Erythroblast (primary cell): Measurements from ENCODE around the gene SLC10A6.
A peak's percentile ranks its signal among the peaks of the same experiment; 100 is the strongest.
"Not testable (repeated sequence)": the region's sequence is repeated elsewhere in the genome, so short reads cannot be mapped to it uniquely, and the experiment has no call there.

Experiments used
- DNase-seq, 2 experiments: peaks; one replicate each; lab custom pipeline; 2025; lab: John Stamatoyannopoulos, UW
- GATA1 ChIP-seq: IDR thresholded peaks from 2 replicates; pipeline ENCODE4 v1.6.1; 2011; ENCODE audit warnings: low read depth, mild to moderate bottlenecking, control low read depth, low read length, moderate library complexity
- POLR2A ChIP-seq: IDR thresholded peaks from 2 replicates; pipeline ENCODE4 v1.6.1; 2011; ENCODE audit warnings: mild to moderate bottlenecking, low read length

Gene SLC10A6

GRCh38 chr4:86848732-86849619 is at the start of gene SLC10A6:
Gene SLC10A6 (minus strand): TSS chr4:86849384. CDS start chr4:86849115, 269 bp downstream.
- TF ChIP-seq POLR2A = no peak
- no peak for TF ChIP-seq GATA1
- DNase-seq = no peak

- peak; percentile 48 to 69 for DNase-seq
- TF ChIP-seq GATA1 = no peak
- no peak for TF ChIP-seq POLR2A
These were observed 49.4 kb upstream of the SLC10A6 start for GRCh38 chr4:86898562-86898961.

- TF ChIP-seq GATA1 (no peak), POLR2A (no peak)
- DNase-seq = no peak
These were observed 47.4 kb upstream of the SLC10A6 start for GRCh38 chr4:86896596-86896995.

- no peak for TF ChIP-seq POLR2A
- TF ChIP-seq GATA1 = no peak
- DNase-seq = peak; percentile 73 to 79
These were observed 46.7 kb upstream of the SLC10A6 start for GRCh38 chr4:86895692-86896488.

- TF ChIP-seq POLR2A = no peak
- no peak for TF ChIP-seq GATA1
- DNase-seq = no peak
These were observed 45.3 kb upstream of the SLC10A6 start for GRCh38 chr4:86894455-86894854.

- DNase-seq = no peak
- TF ChIP-seq GATA1 (no peak), POLR2A (no peak)
These were observed 44.0 kb upstream of the SLC10A6 start for GRCh38 chr4:86893136-86893535.

- no peak for DNase-seq
- TF ChIP-seq GATA1 (no peak), POLR2A (no peak)
These were observed 43.4 kb upstream of the SLC10A6 start for GRCh38 chr4:86892636-86892960.

GRCh38 chr4:86891762-86892635 is 42.8 kb upstream of the SLC10A6 start, which contains the start of gene C4orf36:
Gene C4orf36 (minus strand): TSS chr4:86892422. CDS start chr4:86891520, 902 bp downstream.
- peak; percentile 55 to 58 for DNase-seq
- TF ChIP-seq GATA1 (no peak), POLR2A (no peak)

GRCh38 chr4:86890790-86891189 is 41.6 kb upstream of the SLC10A6 start:
- TF ChIP-seq POLR2A (no peak), GATA1 (no peak)
- no peak for DNase-seq

- no peak for DNase-seq
- no peak for TF ChIP-seq GATA1
- no peak for TF ChIP-seq POLR2A
These were observed 30.5 kb upstream of the SLC10A6 start for GRCh38 chr4:86879641-86880040.

- TF ChIP-seq GATA1 (no peak), POLR2A (no peak)
- no peak for DNase-seq
These were observed 29.5 kb upstream of the SLC10A6 start for GRCh38 chr4:86878640-86879039.

GRCh38 chr4:86876894-86877685 is 27.9 kb upstream of the SLC10A6 start:
- DNase-seq = no peak
- TF ChIP-seq GATA1 (no peak), POLR2A (no peak)

- not testable (repeated sequence) for DNase-seq
These were observed 26.3 kb upstream of the SLC10A6 start for GRCh38 chr4:86875436-86875835.
